Measurements from ENCODE around the gene TINAG.
A peak's percentile ranks its signal among the peaks of the same experiment; 100 is the strongest.

Gene TINAG

DNA sequence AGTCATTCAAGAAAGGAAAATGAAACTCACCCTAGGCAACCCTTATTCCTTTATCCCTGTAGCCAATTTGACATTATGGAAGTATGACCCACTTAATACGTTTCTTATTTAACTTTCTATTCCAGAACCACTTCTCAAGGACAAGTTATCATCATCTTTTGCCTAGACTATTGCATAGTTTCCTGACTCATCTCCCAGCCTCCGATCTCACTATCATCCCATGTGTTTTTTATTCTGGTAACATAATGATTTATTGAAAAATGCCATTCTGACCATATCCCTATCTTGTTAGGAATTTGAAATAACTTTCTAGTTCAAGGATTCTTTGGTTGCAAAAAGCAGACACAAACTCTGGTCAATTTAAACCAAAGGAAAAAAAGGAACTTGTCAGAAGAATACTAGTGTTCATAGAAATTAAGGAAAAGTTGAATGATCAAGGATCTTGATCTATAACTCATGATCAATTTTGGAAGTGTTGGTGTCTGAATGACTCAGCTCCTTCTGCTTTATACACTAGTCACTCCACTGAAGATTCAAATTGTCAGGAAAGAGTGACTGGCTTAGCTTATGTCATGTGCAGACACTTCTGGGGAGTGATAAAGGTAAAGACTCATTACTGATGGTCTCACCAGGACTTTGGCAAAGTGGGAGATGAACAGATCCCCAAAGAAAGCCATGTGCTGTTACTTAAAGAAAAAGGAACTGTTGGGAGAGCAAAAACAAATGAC is 8.5 kb upstream of the TINAG start:
- peak; percentile 87 for ATAC-seq

DNA sequence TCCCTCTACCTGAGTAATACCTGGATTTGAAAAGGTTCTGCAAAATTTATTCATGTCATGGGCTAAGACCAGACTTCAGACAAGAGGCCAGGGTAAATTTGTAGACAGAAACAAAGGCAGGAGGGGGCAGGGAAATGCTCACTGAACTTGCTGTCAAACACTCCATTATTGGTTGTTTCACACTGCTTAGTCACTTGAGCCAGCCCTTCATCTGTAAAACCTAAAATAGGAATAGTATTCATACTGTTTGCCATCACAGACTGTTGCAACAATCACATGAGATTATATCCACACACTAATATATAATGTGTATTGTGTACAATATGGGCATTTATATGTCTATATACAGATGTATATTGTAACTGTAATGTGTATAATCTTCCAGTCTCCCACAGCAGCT is 6.5 kb upstream of the TINAG start:
- TF ChIP-seq, protein P1, sequence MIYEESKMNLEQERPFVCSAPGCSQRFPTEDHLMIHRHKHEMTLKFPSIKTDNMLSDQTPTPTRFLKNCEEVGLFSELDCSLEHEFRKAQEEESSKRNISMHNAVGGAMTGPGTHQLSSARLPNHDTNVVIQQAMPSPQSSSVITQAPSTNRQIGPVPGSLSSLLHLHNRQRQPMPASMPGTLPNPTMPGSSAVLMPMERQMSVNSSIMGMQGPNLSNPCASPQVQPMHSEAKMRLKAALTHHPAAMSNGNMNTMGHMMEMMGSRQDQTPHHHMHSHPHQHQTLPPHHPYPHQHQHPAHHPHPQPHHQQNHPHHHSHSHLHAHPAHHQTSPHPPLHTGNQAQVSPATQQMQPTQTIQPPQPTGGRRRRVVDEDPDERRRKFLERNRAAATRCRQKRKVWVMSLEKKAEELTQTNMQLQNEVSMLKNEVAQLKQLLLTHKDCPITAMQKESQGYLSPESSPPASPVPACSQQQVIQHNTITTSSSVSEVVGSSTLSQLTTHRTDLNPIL (CRISPR knock-in tag; IDR thresholded peaks at IDR 0.05; ENCODE audit: low read depth), result no peak
- TF ChIP-seq TOX (CRISPR knock-in tag; IDR thresholded peaks at IDR 0.05; ENCODE audit: borderline replicate concordance) (no peak), ZNF8 (CRISPR knock-in tag; IDR thresholded peaks at IDR 0.05) (no peak), OSR1 (CRISPR knock-in tag; IDR thresholded peaks at IDR 0.05) (no peak), RARB (CRISPR knock-in tag; IDR thresholded peaks at IDR 0.05) (no peak), TCF4 (CRISPR knock-in tag; IDR thresholded peaks at IDR 0.05; ENCODE audit: borderline replicate concordance) (no peak), PPARA (CRISPR knock-in tag; IDR thresholded peaks at IDR 0.05; ENCODE audit: borderline replicate concordance) (no peak), SNAI2 (CRISPR knock-in tag; IDR thresholded peaks at IDR 0.05) (no peak), ZNF70 (CRISPR knock-in tag; IDR thresholded peaks at IDR 0.05) (no peak), TSHZ2 (CRISPR knock-in tag; IDR thresholded peaks at IDR 0.05) (no peak), BACH2 (CRISPR knock-in tag; IDR thresholded peaks at IDR 0.05; ENCODE audit: borderline replicate concordance) (no peak), ZFP30 (CRISPR knock-in tag; IDR thresholded peaks at IDR 0.05) (no peak), CSRNP3 (CRISPR knock-in tag; IDR thresholded peaks at IDR 0.05) (no peak), ZC3H10 (CRISPR knock-in tag; IDR thresholded peaks at IDR 0.05) (no peak), ARNTL (CRISPR knock-in tag; IDR thresholded peaks at IDR 0.05; ENCODE audit: borderline replicate concordance, low read depth) (no peak), ZFP3 (CRISPR knock-in tag; IDR thresholded peaks at IDR 0.05) (no peak), ZNF565 (CRISPR knock-in tag; conservative IDR thresholded peaks at IDR 0.05; ENCODE audit: low read depth) (no peak), ESRRG (CRISPR knock-in tag; IDR thresholded peaks at IDR 0.05) (no peak), ISL1 (CRISPR knock-in tag; IDR thresholded peaks at IDR 0.05) (no peak)
- TF ChIP-seq, protein P2, sequence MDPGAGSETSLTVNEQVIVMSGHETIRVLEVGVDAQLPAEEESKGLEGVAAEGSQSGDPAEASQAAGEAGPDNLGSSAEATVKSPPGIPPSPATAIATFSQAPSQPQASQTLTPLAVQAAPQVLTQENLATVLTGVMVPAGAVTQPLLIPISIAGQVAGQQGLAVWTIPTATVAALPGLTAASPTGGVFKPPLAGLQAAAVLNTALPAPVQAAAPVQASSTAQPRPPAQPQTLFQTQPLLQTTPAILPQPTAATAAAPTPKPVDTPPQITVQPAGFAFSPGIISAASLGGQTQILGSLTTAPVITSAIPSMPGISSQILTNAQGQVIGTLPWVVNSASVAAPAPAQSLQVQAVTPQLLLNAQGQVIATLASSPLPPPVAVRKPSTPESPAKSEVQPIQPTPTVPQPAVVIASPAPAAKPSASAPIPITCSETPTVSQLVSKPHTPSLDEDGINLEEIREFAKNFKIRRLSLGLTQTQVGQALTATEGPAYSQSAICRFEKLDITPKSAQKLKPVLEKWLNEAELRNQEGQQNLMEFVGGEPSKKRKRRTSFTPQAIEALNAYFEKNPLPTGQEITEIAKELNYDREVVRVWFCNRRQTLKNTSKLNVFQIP (CRISPR knock-in tag; IDR thresholded peaks at IDR 0.05; ENCODE audit: borderline replicate concordance, low read depth), result no peak
- ATAC-seq, result no peak

More for the DNA sequence above, 8.5 kb upstream of the TINAG start:
- TF ChIP-seq ZNF70 (CRISPR knock-in tag; IDR thresholded peaks at IDR 0.05) (no peak), TOX (CRISPR knock-in tag; IDR thresholded peaks at IDR 0.05; ENCODE audit: borderline replicate concordance) (peak; percentile 56; the same call in 1 of the 2 replicates), ZC3H10 (CRISPR knock-in tag; IDR thresholded peaks at IDR 0.05) (no peak), OSR1 (CRISPR knock-in tag; IDR thresholded peaks at IDR 0.05) (no peak), ESRRG (CRISPR knock-in tag; IDR thresholded peaks at IDR 0.05) (no peak)

- TF ChIP-seq, protein P2 (CRISPR knock-in tag; IDR thresholded peaks at IDR 0.05; ENCODE audit: borderline replicate concordance, low read depth), result no peak
- TF ChIP-seq ZC3H10 (CRISPR knock-in tag; IDR thresholded peaks at IDR 0.05) (no peak), ISL1 (CRISPR knock-in tag; IDR thresholded peaks at IDR 0.05) (no peak), PPARA (CRISPR knock-in tag; IDR thresholded peaks at IDR 0.05; ENCODE audit: borderline replicate concordance) (no peak), ZNF70 (CRISPR knock-in tag; IDR thresholded peaks at IDR 0.05) (no peak), BACH2 (CRISPR knock-in tag; IDR thresholded peaks at IDR 0.05; ENCODE audit: borderline replicate concordance) (no peak)
- no peak for ATAC-seq
Measured at GRCh38 chr6:54307439-54307910, 766 bp upstream of the TINAG start.

Measured in SK-N-SH treated with all-trans-retinoic acid at 6 μM for 48 hours (cell line).